DND-41 (cell line): ENCODE data around the gene POFUT2.

ENCODE experiments used
- ATAC-seq: fragments of 200-7000 bp; cut with Tn5 transposase; 3 replicates; pipeline ENCODE4 v1.9.1; 2021; ENCODE audit warnings: low read depth; ENCODE audit not compliant: insufficient read depth
- DNase-seq: peaks from one replicate; pipeline ENCODE4 v3.0.0-alpha.2; 2020
- H2AFZ ChIP-seq: 2 replicates; pipeline ENCODE4 v1.6.0; 2012; ENCODE audit warnings: low read depth, low read length
- H3K27ac ChIP-seq: 2 replicates; pipeline ENCODE4 v1.5.1; 2012; ENCODE audit warnings: low read length, inconsistent platforms
- H3K27me3 ChIP-seq: fragments of 200-600 bp; sonication (generic); 2 replicates; pipeline ENCODE4 v1.6.0; 2012; ENCODE audit warnings: low read length, mild to moderate bottlenecking, inconsistent platforms; ENCODE audit not compliant: insufficient read depth, poor library complexity
- H3K36me3 ChIP-seq: 2 replicates; pipeline ENCODE4 v1.5.1; 2012; ENCODE audit warnings: low read length, inconsistent platforms; ENCODE audit not compliant: insufficient read depth
- H3K4me1 ChIP-seq: 2 replicates; pipeline ENCODE4 v1.5.1; 2012; ENCODE audit warnings: mild to moderate bottlenecking, low read length; ENCODE audit not compliant: insufficient read depth
- H3K4me2 ChIP-seq: 2 replicates; pipeline ENCODE4 v1.6.0; 2012; ENCODE audit warnings: mild to moderate bottlenecking, moderate library complexity, low read length, inconsistent platforms; ENCODE audit not compliant: insufficient read depth
- H3K4me3 ChIP-seq, 2 experiments: fragments of 200-600 bp in 1 of 2; shearing (Covaris generic) in 1 of 2; 2 replicates each; pipeline ENCODE4 v1.5.1; 2012 to 2016; ENCODE audit warnings: inconsistent platforms in 2 of 2, low read length in 2 of 2, mild to moderate bottlenecking in 2 of 2, low read depth in 1 of 2, moderate library complexity in 1 of 2
- H3K79me2 ChIP-seq: 2 replicates; pipeline ENCODE4 v1.6.0; 2012; ENCODE audit warnings: low read length, inconsistent platforms; ENCODE audit not compliant: insufficient read depth
- H3K9ac ChIP-seq: 2 replicates; pipeline ENCODE4 v1.6.0; 2012; ENCODE audit warnings: low read depth, mild to moderate bottlenecking, inconsistent platforms, low read length, moderate library complexity
- H3K9me3 ChIP-seq: 2 replicates; pipeline ENCODE4 v1.5.1; 2012; ENCODE audit warnings: low read length, moderate library complexity, mild to moderate bottlenecking, inconsistent platforms; ENCODE audit not compliant: insufficient read depth, severe bottlenecking
- H4K20me1 ChIP-seq: 2 replicates; pipeline ENCODE4 v1.6.0; 2012; ENCODE audit warnings: low read length; ENCODE audit not compliant: insufficient read depth
- CTCF ChIP-seq: IDR thresholded peaks from 2 replicates; pipeline ENCODE4 v1.5.1; 2012; ENCODE audit warnings: borderline replicate concordance, low read length, moderate library complexity, mild to moderate bottlenecking; ENCODE audit not compliant: poor library complexity, severe bottlenecking; ENCODE audit errors: extremely low read depth
- EZH2 ChIP-seq: IDR thresholded peaks from 3 replicates; pipeline ENCODE4 v1.6.1; 2012; ENCODE audit warnings: borderline replicate concordance, low read depth, mild to moderate bottlenecking, moderate library complexity, low read length, inconsistent platforms; ENCODE audit not compliant: severe bottlenecking

Gene POFUT2

GRCh38 chr21:45334134-45334533, 46.4 kb upstream of the POFUT2 start:
- H3K9ac ChIP-seq: no peak overlapping the region
- H2AFZ ChIP-seq: no peak overlapping the region
- H3K27me3 ChIP-seq: peaks cover 8% of the 10 kb centered on the region
- ATAC-seq (no peak), DNase-seq (no peak)
- no peaks in the 10 kb centered on the region for H3K4me1 ChIP-seq
- H3K4me2 ChIP-seq: no peak overlapping the region
- no peaks in the 10 kb centered on the region for H3K9me3 ChIP-seq
- no peaks in the 10 kb centered on the region; the same call in 1 of the 2 replicates for H4K20me1 ChIP-seq
- H3K79me2 ChIP-seq: no peaks in the 10 kb centered on the region
- no peak for TF ChIP-seq EZH2
- TF ChIP-seq CTCF: no peak
- H3K27ac ChIP-seq: no peak overlapping the region
- no peak overlapping the region for H3K4me3 ChIP-seq
- no peaks in the 10 kb centered on the region for H3K36me3 ChIP-seq

GRCh38 chr21:45333583-45334121, 46.0 kb upstream of the POFUT2 start:
- Histone ChIP-seq H2AFZ (no peak overlapping the region), H3K79me2 (no peaks in the 10 kb centered on the region), H3K27ac (no peak overlapping the region), H3K4me1 (no peaks in the 10 kb centered on the region), H3K9me3 (no peaks in the 10 kb centered on the region), H3K4me3 (no peak overlapping the region), H3K4me2 (no peak overlapping the region), H3K36me3 (no peaks in the 10 kb centered on the region), H4K20me1 (no peaks in the 10 kb centered on the region; the same call in 1 of the 2 replicates), H3K9ac (no peak overlapping the region), H3K27me3 (peaks cover 8% of the 10 kb centered on the region)
- TF ChIP-seq EZH2 (no peak), CTCF (no peak)
- DNase-seq (no peak), ATAC-seq (no peak)

- Histone ChIP-seq H3K4me1 (no peaks in the 10 kb centered on the region), H3K27ac (no peak overlapping the region), H2AFZ (no peak overlapping the region), H3K9me3 (no peaks in the 10 kb centered on the region), H3K4me2 (no peak overlapping the region), H4K20me1 (no peaks in the 10 kb centered on the region; the same call in 1 of the 2 replicates), H3K4me3 (no peak overlapping the region), H3K79me2 (no peaks in the 10 kb centered on the region), H3K36me3 (no peaks in the 10 kb centered on the region), H3K27me3 (peaks cover 8% of the 10 kb centered on the region), H3K9ac (no peak overlapping the region)
- TF ChIP-seq CTCF (no peak), EZH2 (no peak)
- DNase-seq (no peak), ATAC-seq (no peak)
Observed at GRCh38 chr21:45332981-45333582, 45.4 kb upstream of the POFUT2 start.
